H9 (cell line): ENCODE measurements around the gene ZG16. TPM values are rescaled to one million over a fixed set of nuclear protein-coding genes. Genes with fewer than 3 reads are reported as not detected.
A peak's percentile ranks its signal among the peaks of the same experiment; 100 is the strongest.

Experiments
- DNase-seq: peaks from one replicate; pipeline ENCODE4 v3.0.0-alpha.2; 2017
- H2AFZ ChIP-seq: one replicate; pipeline ENCODE4 v1.6.1; 2013; ENCODE audit warnings: mild to moderate bottlenecking, low read length, control low read depth, moderate library complexity
- H2AK5ac ChIP-seq: 2 replicates; pipeline ENCODE4 v1.6.1; 2013; ENCODE audit warnings: low read length, control low read depth, mixed read lengths; ENCODE audit not compliant: insufficient read length
- H2BK120ac ChIP-seq: one replicate; pipeline ENCODE4 v1.6.1; 2013; ENCODE audit warnings: low read depth, mild to moderate bottlenecking, low read length, control low read depth, inconsistent platforms; ENCODE audit not compliant: poor library complexity, severe bottlenecking
- H2BK12ac ChIP-seq: 2 replicates; pipeline ENCODE4 v1.6.1; 2013; ENCODE audit warnings: low read length, control low read depth, mixed read lengths, low read depth; ENCODE audit not compliant: insufficient read length
- H2BK15ac ChIP-seq: 2 replicates; pipeline ENCODE4 v1.6.1; 2013; ENCODE audit warnings: low read depth, low read length, control low read depth
- H2BK20ac ChIP-seq: one replicate; pipeline ENCODE4 v1.6.1; 2013; ENCODE audit warnings: low read depth, mild to moderate bottlenecking, low read length, control low read depth, inconsistent platforms; ENCODE audit not compliant: poor library complexity, severe bottlenecking
- H2BK5ac ChIP-seq: 2 replicates; pipeline ENCODE4 v1.6.1; 2013; ENCODE audit warnings: low read length, control low read depth, mixed read lengths; ENCODE audit not compliant: insufficient read length
- H3K14ac ChIP-seq: 2 replicates; pipeline ENCODE4 v1.6.1; 2013; ENCODE audit warnings: low read length, control low read depth; ENCODE audit not compliant: insufficient read depth
- H3K18ac ChIP-seq: 2 replicates; pipeline ENCODE4 v1.6.1; 2013; ENCODE audit warnings: low read depth, mild to moderate bottlenecking, mixed read lengths, low read length, control low read depth; ENCODE audit not compliant: insufficient read length
- H3K23ac ChIP-seq: 2 replicates; pipeline ENCODE4 v1.6.1; 2013; ENCODE audit warnings: low read length, control low read depth, mixed read lengths, low read depth; ENCODE audit not compliant: insufficient read length
- H3K23me2 ChIP-seq: 2 replicates; pipeline ENCODE4 v1.6.1; 2013; ENCODE audit warnings: low read depth, mild to moderate bottlenecking, mixed read lengths, low read length, control low read depth; ENCODE audit not compliant: insufficient read length, poor library complexity, severe bottlenecking
- H3K27ac ChIP-seq: 2 replicates; pipeline ENCODE4 v1.5.1; 2013; ENCODE audit warnings: low read length, control low read depth, mixed read lengths, low read depth; ENCODE audit not compliant: insufficient read length
- H3K27me3 ChIP-seq: 2 replicates; pipeline ENCODE4 v1.6.1; 2013; ENCODE audit warnings: low read length, control low read depth, inconsistent platforms; ENCODE audit not compliant: insufficient read depth
- H3K4ac ChIP-seq: 2 replicates; pipeline ENCODE4 v1.6.1; 2013; ENCODE audit warnings: low read depth, mild to moderate bottlenecking, control low read depth, inconsistent platforms, low read length, moderate library complexity
- H3K4me1 ChIP-seq: 2 replicates; pipeline ENCODE4 v1.6.1; 2013; ENCODE audit warnings: low read length, control low read depth, inconsistent platforms; ENCODE audit not compliant: insufficient read depth
- H3K4me2 ChIP-seq: 2 replicates; pipeline ENCODE4 v1.6.1; 2013; ENCODE audit warnings: low read length, control low read depth, mixed read lengths; ENCODE audit not compliant: insufficient read length, insufficient read depth
- H3K56ac ChIP-seq: 2 replicates; pipeline ENCODE4 v1.6.1; 2013; ENCODE audit warnings: low read depth, mild to moderate bottlenecking, mixed read lengths, low read length, control low read depth; ENCODE audit not compliant: insufficient read length
- H3K79me1 ChIP-seq: 2 replicates; pipeline ENCODE4 v1.6.1; 2013; ENCODE audit warnings: low read depth, mild to moderate bottlenecking, moderate library complexity, low read length, control low read depth, inconsistent platforms; ENCODE audit not compliant: insufficient read depth, poor library complexity, severe bottlenecking
- H3K79me2 ChIP-seq: 2 replicates; pipeline ENCODE4 v1.6.1; 2013; ENCODE audit warnings: low read length, control low read depth, inconsistent platforms; ENCODE audit not compliant: insufficient read depth
- H3K9ac ChIP-seq: 2 replicates; pipeline ENCODE4 v1.6.1; 2013; ENCODE audit warnings: low read length, control low read depth, mixed read lengths; ENCODE audit not compliant: insufficient read length; ENCODE audit errors: extremely low read depth
- H3K9me3 ChIP-seq: one replicate; pipeline ENCODE4 v1.6.1; 2013; ENCODE audit warnings: low read depth, low read length, inconsistent platforms; ENCODE audit not compliant: control insufficient read depth
- H3T11ph ChIP-seq: one replicate; pipeline ENCODE4 v1.6.1; 2013; ENCODE audit warnings: mild to moderate bottlenecking, low read length, control low read depth, inconsistent platforms
- H4K20me1 ChIP-seq: one replicate; pipeline ENCODE4 v1.6.1; 2013; ENCODE audit not compliant: control insufficient read depth, insufficient read length, insufficient read depth
- H4K5ac ChIP-seq: 2 replicates; pipeline ENCODE4 v1.6.1; 2013; ENCODE audit warnings: low read depth, mild to moderate bottlenecking, mixed read lengths, low read length, control low read depth; ENCODE audit not compliant: insufficient read length
- H4K8ac ChIP-seq: replicated peaks from 2 replicates; pipeline ENCODE4 v1.6.1; 2013; ENCODE audit warnings: low read length, control low read depth, mixed read lengths, low read depth; ENCODE audit not compliant: insufficient read length
- H4K91ac ChIP-seq: 2 replicates; pipeline ENCODE4 v1.6.1; 2013; ENCODE audit warnings: low read depth, mild to moderate bottlenecking, moderate library complexity, mixed read lengths, low read length, control low read depth; ENCODE audit not compliant: insufficient read length
- H3K27ac Mint-ChIP-seq, 3 experiments: 2 replicates in 2 of 3; 3 replicates in 1 of 3; pipeline ENCODE4 v1.8.0; 2020 to 2021; ENCODE audit warnings: mixed read lengths in 3 of 3, mild to moderate bottlenecking in 1 of 3, moderate library complexity in 1 of 3
- H3K27me3 Mint-ChIP-seq: 2 replicates; pipeline ENCODE4 v1.8.0; 2021; ENCODE audit warnings: low read depth, mild to moderate bottlenecking, moderate library complexity, mixed read lengths
- H3K36me3 Mint-ChIP-seq, 3 experiments: 2 replicates in 2 of 3; 3 replicates in 1 of 3; pipeline ENCODE4 v1.8.0; 2020 to 2021; ENCODE audit warnings: low read depth in 3 of 3, mixed read lengths in 3 of 3; ENCODE audit not compliant: insufficient read depth in 1 of 3
- H3K4me1 Mint-ChIP-seq, 2 experiments: 2 replicates each; pipeline ENCODE4 v1.8.0; 2020; ENCODE audit warnings: mixed read lengths in 2 of 2
- H3K4me3 Mint-ChIP-seq, 2 experiments: 2 replicates in 1 of 2; 3 replicates in 1 of 2; pipeline ENCODE4 v1.8.0; 2020 to 2021; ENCODE audit warnings: mild to moderate bottlenecking in 2 of 2, mixed read lengths in 2 of 2, moderate library complexity in 1 of 2
- H3K9me3 Mint-ChIP-seq, 2 experiments: 2 replicates in 1 of 2; 3 replicates in 1 of 2; pipeline ENCODE4 v1.8.0; 2020; ENCODE audit warnings: mild to moderate bottlenecking in 2 of 2, mixed read lengths in 2 of 2, moderate library complexity in 1 of 2
- WGBS: extraction: QIAGEN DNeasy Blood & Tissue Kit; methylation state at CpG from one replicate; pipeline ENCODE4 v1.1.7; 2013; ENCODE audit warnings: missing lambda C conversion rate, low lambda C conversion rate, mixed read lengths; ENCODE audit not compliant: insufficient read length; ENCODE audit errors: extremely low coverage; 5-methylcytosine and 5-hydroxymethylcytosine counted together
- total RNA-seq: library from RNA; stranded (reverse); gene quantifications from 2 replicates; pipeline ENCODE4 v1.2.1, GENCODE V29; 2021
- TF ChIP-seq, protein P1 (sequence below): fragments of 200-600 bp; sonication (generic); conservative IDR thresholded peaks from 3 replicates; pipeline ENCODE4 v1.8.0; 2021; ENCODE audit warnings: antibody characterized with exemption, mild to moderate bottlenecking

The ZG16 gene
- total RNA-seq, 1 experiment from 2014 or later, result not detected

DNA sequence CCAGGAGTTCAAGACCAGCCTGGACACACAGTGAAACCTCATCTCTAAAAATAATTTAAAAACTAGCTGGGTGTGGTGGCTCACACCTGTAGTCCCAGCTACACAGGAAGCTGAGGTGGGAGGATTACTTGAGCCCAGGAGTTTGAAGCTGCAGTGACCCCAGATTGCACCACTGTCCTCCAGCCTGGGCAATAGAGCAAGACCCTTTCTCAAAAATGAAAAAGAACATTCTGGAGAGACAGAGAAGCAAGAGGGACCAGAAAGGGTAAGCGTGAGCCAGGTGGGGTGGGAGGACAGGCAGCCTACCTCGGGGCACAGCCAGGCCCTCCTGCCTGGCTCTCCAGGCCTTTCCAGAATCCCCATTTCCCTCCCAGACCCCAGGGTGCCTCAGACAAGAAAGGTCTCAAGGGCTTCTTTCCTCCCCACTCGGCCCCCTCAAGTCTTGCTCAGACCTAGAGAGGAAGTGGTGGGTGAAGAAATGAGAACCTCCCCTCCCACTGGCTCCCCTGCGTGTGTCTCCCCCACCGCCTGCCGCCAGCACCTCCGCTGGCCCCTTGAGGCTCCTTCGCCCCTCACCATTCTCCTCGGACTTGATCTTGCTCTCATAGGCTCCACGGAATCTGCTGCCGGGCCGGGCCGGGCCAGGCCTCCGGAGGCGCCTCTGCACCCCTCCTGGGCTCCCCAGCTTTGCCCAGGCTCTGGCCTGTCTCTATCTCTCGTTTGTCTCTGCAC lies 32.8 kb upstream of the ZG16 start:
- H2AK5ac ChIP-seq, result no peak overlapping the region
- no peak overlapping the region for H3T11ph ChIP-seq
- no peak overlapping the region for H2BK120ac ChIP-seq
- no peaks in the 10 kb centered on the region for H3K79me2 ChIP-seq
- Mint-ChIP-seq H3K27me3 (peaks cover 3% of the 10 kb centered on the region), H3K4me1 (peaks cover 0 to 16% of the 10 kb centered on the region in 2 experiments; a peak in 3 of 4 replicates), H3K4me3 (no peak overlapping the region), H3K9me3 (peaks cover 9 to 19% of the 10 kb centered on the region in 2 experiments; a peak in 4 of 5 replicates), H3K36me3 (peaks cover 23 to 35% (median 31%) of the 10 kb centered on the region in 3 experiments), H3K27ac (peak overlapping the region in 2 of 3 experiments; percentile 57 to 75; a peak in 4 of 7 replicates)
- H3K27me3 ChIP-seq, result no peaks in the 10 kb centered on the region
- no peak overlapping the region for H4K91ac ChIP-seq
- H2BK12ac ChIP-seq, result no peak overlapping the region
- no peak overlapping the region for H3K4ac ChIP-seq
- no peak overlapping the region for H2AFZ ChIP-seq
- no peaks in the 10 kb centered on the region for H3K79me1 ChIP-seq
- H3K18ac ChIP-seq, result peak overlapping the region; percentile 46
- H3K4me1 ChIP-seq, result no peaks in the 10 kb centered on the region
- H4K5ac ChIP-seq, result no peak overlapping the region
- DNase-seq, result no peak
- no peak overlapping the region for H3K27ac ChIP-seq
- no peak overlapping the region for H2BK5ac ChIP-seq
- no CpG with 5 or more reads among the region's 16 CpGs for WGBS
- H3K14ac ChIP-seq, result no peak overlapping the region
- no peak overlapping the region for H3K9ac ChIP-seq
- H3K23me2 ChIP-seq, result no peaks in the 10 kb centered on the region
- no peaks in the 10 kb centered on the region for H4K20me1 ChIP-seq
- H3K9me3 ChIP-seq, result no peaks in the 10 kb centered on the region
- TF ChIP-seq, protein P1, sequence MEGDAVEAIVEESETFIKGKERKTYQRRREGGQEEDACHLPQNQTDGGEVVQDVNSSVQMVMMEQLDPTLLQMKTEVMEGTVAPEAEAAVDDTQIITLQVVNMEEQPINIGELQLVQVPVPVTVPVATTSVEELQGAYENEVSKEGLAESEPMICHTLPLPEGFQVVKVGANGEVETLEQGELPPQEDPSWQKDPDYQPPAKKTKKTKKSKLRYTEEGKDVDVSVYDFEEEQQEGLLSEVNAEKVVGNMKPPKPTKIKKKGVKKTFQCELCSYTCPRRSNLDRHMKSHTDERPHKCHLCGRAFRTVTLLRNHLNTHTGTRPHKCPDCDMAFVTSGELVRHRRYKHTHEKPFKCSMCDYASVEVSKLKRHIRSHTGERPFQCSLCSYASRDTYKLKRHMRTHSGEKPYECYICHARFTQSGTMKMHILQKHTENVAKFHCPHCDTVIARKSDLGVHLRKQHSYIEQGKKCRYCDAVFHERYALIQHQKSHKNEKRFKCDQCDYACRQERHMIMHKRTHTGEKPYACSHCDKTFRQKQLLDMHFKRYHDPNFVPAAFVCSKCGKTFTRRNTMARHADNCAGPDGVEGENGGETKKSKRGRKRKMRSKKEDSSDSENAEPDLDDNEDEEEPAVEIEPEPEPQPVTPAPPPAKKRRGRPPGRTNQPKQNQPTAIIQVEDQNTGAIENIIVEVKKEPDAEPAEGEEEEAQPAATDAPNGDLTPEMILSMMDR, result no peak
- no peak overlapping the region for H3K4me2 ChIP-seq
- no peak overlapping the region for H3K23ac ChIP-seq
- H2BK20ac ChIP-seq, result no peak overlapping the region
- H3K56ac ChIP-seq, result no peak overlapping the region
- no peak overlapping the region for H4K8ac ChIP-seq
- no peak overlapping the region for H2BK15ac ChIP-seq
